Measurements from ENCODE around the gene STAB1.

DNA sequence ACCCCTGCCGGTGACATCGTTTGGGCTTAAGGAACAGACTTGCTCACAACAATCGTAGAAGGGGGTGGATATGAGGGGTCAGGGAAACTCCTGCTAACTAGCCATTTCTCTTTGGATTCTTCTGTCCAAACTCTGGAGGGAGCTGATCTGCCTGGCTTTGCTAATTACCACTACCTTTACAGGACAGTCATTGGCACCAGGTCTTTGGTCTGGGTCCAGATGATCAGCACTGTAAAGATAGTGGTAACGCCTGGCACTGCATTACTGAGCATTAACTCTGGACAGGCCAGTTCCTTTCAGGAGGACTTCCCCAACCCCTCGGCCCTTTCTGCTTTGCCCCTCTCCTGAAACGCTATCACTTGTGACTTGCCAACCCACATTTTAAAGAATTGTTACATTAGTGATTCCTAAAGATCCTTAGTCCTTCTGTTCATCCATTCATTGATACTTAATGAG lies 42.1 kb downstream of the STAB1 start:
- TF ChIP-seq CTCF (conservative IDR thresholded peaks at IDR 0.05; ENCODE audit: low read length) (no peak), EZH2phosphoT487 (IDR thresholded peaks at IDR 0.05; ENCODE audit: borderline replicate concordance) (no peak)

Measured in Loucy (cell line).